Stimulated activated CD8-positive, alpha-beta memory T cell treated with anti-CD3 and anti-CD28 coated beads, Interleukin-12 subunit alpha, Interleukin-12 subunit beta, amount 100 ng/mL, for 1 hour (primary cell): ENCODE measurements around the gene APAF1.
"Not testable (repeated sequence)": the region's sequence is repeated elsewhere in the genome, so short reads cannot be mapped to it uniquely, and the experiment has no call there.

Experiments
- DNase-seq: peaks from one replicate; pipeline ENCODE4 v3.0.0-alpha.2; 2020; ENCODE audit warnings: low read depth

Gene APAF1, protein sequence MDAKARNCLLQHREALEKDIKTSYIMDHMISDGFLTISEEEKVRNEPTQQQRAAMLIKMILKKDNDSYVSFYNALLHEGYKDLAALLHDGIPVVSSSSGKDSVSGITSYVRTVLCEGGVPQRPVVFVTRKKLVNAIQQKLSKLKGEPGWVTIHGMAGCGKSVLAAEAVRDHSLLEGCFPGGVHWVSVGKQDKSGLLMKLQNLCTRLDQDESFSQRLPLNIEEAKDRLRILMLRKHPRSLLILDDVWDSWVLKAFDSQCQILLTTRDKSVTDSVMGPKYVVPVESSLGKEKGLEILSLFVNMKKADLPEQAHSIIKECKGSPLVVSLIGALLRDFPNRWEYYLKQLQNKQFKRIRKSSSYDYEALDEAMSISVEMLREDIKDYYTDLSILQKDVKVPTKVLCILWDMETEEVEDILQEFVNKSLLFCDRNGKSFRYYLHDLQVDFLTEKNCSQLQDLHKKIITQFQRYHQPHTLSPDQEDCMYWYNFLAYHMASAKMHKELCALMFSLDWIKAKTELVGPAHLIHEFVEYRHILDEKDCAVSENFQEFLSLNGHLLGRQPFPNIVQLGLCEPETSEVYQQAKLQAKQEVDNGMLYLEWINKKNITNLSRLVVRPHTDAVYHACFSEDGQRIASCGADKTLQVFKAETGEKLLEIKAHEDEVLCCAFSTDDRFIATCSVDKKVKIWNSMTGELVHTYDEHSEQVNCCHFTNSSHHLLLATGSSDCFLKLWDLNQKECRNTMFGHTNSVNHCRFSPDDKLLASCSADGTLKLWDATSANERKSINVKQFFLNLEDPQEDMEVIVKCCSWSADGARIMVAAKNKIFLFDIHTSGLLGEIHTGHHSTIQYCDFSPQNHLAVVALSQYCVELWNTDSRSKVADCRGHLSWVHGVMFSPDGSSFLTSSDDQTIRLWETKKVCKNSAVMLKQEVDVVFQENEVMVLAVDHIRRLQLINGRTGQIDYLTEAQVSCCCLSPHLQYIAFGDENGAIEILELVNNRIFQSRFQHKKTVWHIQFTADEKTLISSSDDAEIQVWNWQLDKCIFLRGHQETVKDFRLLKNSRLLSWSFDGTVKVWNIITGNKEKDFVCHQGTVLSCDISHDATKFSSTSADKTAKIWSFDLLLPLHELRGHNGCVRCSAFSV (N-terminal part only)

DNA sequence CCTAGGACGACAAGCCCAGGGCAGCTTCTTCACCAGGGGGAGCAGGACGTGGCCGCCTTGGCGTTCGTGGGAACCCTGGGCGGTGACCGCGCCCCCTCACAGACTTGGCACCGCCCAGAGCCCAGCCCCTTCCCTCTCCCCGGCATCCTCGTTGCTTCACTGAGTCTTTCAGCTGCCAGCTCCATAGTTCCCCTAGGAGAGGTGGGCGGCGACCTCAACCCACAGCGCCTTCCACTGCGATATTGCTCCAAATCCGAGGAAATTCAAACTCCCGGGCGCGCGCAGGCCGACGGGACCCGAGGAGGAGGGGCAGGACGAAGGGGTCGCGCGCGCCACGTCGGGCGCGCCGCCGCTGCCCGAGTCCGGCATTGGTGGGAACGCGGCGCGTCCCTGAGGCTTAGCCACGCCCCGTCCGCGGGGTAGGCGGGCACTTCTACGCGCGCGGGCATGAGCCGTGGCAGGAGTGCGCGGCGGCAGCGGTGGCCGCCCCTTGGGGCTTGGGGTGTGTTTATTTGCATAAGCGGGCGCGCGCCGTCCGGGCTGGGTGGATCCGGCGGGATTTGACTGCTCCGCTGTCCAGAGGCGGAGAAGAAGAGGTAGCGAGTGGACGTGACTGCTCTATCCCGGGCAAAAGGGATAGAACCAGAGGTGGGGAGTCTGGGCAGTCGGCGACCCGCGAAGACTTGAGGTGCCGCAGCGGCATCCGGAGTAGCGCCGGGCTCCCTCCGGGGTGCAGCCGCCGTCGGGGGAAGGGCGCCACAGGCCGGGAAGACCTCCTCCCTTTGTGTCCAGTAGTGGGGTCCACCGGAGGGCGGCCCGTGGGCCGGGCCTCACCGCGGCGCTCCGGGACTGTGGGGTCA is at the start of gene APAF1, which contains the start of gene IKBIP:
APAF1 (plus strand) TSS at position 579 of the 860 bp plus-strand sequence. CDS start 3,070 bp downstream, outside the sequence.
IKBIP (minus strand) TSS at position 77 of the 860 bp plus-strand sequence. CDS start 87 bp downstream, outside the sequence.
- peak; percentile 91 for DNase-seq

DNA sequence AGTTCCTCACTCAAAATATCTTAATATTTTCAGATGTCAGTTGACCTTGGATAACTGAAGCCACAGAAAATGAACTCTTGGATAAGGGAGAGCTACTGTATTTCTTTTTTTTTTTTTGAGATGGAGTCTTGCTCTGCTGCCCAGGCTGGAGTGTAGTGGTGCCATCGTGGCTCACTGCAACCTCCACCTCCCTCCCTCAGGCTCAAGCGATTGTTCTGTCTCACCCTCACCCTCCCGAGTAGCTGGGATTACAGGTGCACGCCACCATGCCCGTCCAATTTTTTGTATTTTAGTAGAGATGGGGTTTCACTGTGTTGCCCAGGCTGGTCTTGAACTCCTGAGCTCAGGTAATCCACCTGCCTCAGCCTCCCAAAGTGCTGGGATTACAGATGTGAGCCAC is 47.8 kb upstream of the APAF1 start:
- not testable (repeated sequence) for DNase-seq

- DNase-seq, result no peak
Observed at GRCh38 chr12:98601924-98602323, 43.2 kb upstream of the APAF1 start.

GRCh38 chr12:98606359-98606988 is 38.6 kb upstream of the APAF1 start:
- DNase-seq, result no peak

GRCh38 chr12:98610596-98610995 is 34.5 kb upstream of the APAF1 start:
- no peak for DNase-seq

GRCh38 chr12:98612696-98613334 is 32.3 kb upstream of the APAF1 start:
- no peak for DNase-seq

DNA sequence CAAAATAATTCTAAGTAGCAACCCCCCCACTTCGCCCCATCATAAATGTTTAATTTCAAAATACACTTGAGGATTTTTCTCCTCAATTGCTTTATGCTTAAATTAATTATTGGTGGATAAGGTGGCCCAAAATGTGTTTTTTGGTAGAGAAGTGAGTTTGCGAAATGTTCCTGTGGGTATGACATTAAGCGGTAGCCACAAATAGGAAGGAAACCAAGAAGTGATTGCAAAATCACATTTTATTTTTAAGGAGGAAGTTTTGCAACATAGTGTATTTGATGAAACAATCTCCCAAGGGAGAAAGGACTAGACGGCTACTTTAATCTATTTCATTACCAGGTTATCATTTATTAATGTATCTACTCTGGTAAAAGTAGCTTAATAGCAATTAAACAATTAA is 26.1 kb upstream of the APAF1 start:
- DNase-seq, result no peak

DNA sequence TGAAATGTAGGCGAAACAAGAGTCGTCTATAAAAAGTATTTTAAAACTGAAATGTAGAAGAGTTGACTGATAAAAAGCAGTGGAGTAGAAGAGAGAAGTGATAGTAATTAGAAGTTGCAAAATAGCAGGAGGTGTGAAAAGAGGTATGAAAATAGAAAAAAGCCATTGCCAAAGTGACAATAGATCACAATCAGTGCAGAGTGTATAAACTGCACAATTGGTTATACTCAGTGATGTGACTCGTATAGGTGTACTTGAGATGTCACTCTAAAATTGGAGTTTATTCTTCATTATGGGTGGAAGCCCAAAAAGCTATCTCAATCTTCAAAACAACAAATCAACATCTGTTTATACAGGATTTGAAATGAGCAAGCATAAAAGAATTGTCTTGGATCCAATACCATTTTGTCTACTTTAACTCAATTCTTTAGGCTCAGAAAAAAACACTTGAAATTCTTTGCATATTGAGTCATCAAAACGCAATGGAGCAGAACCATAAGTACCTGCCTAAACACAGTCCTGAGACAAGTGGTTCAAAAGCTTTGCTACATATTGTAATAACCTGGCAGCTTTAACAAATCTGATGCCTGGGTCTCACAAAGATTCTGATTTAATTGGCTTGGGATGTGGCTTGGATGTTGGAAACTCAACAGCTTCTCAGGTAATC is 9.3 kb upstream of the APAF1 start:
- DNase-seq, result no peak

- no peak for DNase-seq
Observed at GRCh38 chr12:98637068-98637467, 8.0 kb upstream of the APAF1 start.

GRCh38 chr12:98638009-98638408 is 7.1 kb upstream of the APAF1 start:
- no peak for DNase-seq

DNA sequence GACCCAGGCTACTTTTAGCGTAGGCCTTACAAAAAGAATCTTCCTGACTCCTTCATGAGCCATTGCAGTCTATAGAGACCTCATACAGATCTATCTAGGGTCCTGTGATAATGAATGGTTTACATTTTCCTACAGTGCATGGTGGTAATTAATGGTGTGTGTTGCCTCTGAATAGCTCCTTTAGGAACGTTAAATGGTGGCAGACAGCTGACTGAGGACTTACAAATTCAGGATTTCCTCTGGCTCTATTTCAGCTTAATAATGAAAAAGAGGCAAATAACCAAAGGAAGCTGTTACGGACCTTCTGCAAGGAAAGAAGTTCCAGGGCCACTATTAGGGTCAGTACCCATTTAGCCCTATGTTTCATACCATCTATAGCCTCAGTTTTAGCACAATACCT is 5.6 kb upstream of the APAF1 start:
- DNase-seq, result no peak

DNA sequence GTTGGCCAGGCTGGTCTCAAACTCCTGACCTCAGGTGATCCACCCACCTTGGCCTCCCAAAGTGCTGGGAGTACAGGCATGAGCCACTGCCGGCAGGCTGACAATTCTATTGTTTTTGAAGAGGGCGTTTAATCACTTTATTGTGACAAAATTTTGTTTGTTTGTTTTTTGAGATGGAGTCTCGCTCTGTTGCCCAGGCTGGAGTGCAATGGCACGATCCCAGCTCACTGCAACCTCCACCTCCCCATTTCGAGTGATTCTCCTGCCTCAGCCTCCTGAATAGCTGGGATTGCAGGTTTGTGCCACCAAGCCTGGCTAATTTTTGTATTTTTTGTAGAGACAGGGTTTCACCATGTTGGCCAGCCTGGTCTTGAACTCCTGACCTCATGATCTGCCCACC is 2.3 kb upstream of the APAF1 start:
- DNase-seq, result not testable (repeated sequence)

- no peak for DNase-seq
Observed at GRCh38 chr12:98644433-98644711, 718 bp upstream of the APAF1 start.

DNA sequence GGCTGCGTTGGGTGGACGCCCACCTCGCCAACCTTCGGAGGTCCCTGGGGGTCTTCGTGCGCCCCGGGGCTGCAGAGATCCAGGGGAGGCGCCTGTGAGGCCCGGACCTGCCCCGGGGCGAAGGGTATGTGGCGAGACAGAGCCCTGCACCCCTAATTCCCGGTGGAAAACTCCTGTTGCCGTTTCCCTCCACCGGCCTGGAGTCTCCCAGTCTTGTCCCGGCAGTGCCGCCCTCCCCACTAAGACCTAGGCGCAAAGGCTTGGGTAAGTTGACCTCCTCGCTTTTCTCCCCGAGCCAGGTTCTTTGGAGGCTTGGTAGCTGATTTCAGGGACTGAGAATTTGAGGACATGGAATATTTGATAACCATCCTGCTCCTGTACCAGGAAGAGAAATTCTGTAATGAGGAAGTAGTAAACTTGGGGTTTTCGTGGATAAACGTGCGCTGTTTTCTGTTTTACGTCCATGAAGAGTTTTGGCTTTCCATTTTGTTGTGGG is 530 bp downstream of the APAF1 start:
- DNase-seq, result no peak

- DNase-seq, result no peak
Observed at GRCh38 chr12:98646294-98647090, 1.4 kb downstream of the APAF1 start.

DNA sequence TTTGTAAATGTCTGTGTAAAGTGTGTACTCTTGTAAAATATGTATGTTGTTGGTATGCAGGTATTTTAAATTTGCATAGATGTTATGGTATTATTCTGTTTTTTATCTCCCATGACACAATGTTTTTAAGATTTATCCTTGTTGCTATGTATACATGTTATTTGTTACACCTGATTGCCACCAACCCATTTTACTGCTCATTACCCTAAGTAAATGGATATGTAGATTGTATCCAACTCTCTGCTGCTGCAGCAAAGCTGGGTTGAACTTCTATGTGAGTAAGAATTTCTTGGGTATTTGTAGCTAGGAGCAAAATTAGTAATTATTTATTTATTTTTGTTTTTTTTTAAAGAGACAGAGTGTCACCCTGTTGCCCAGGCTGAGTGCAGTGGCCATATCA is 6.2 kb downstream of the APAF1 start:
- no peak for DNase-seq

DNA sequence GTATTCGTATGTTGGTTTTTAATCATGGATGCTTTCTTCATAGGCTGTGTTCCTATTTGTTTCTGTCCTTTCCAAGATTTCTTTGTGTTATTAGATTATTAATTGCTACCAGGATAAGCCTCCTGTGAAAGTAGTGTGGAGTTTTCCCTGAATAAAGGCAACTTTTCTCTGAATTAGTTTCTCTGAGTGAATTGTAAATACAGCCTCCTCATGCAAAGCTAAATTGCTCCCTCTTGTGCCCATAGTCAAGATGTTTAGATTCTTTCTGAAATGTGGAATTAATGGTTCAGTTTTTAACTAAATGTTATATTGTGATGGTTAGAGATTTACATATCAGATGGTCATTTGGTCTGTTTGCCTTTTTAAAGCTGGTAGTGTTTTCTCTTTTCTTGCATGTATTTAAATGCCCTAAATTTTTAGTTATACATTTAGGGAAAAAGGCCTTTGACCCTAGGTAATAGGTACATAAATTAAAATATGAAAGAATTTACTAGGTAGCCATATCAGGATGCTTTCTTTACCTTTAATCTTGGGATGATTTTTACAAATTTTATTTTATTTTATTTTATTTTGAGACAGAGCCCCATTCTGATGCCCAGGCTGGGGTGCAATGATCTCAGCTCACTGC is 8.9 kb downstream of the APAF1 start:
- DNase-seq, result no peak

DNA sequence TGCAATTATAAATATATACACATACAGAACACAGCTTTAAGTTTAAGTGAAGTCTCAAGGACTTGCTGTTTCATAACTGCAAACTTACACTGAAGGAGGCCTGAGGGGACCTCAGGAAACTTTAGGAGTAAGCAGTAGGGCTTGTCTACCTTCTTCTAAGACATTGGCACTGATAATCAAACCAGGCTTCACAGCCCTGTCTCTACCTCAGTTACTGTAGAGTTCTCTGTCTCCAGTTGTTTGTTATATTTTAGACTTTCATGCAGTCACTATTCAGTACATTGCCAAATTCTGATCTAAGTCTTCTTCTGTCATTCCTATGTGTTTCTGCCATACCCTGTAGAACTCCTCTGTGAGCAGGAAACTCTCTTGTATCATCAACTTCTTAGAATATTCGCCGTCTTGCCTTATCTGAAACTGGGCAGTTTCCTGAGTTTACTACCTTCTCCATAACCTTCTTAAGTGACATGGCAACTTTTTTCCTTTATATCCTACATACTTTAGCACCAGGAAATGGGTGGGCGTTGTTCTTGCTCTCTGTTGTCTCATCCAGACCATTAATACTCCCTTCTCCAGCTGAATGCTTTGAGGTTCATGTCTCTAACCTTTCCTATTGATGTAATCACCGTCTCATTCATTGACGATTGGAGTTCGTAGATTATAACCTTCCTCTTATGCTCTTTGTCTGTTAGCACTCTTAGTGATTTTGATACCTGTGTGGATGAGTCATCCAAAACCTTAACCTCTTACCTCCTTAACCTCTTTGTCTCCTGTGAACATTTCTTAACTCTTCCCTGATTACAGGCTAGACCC is 11.4 kb downstream of the APAF1 start:
- DNase-seq, result no peak
